ENCODE results near the gene PTPN2.
"Not testable (repeated sequence)": the region's sequence is repeated elsewhere in the genome, so short reads cannot be mapped to it uniquely, and the experiment has no call there.

The PTPN2 gene

DNA sequence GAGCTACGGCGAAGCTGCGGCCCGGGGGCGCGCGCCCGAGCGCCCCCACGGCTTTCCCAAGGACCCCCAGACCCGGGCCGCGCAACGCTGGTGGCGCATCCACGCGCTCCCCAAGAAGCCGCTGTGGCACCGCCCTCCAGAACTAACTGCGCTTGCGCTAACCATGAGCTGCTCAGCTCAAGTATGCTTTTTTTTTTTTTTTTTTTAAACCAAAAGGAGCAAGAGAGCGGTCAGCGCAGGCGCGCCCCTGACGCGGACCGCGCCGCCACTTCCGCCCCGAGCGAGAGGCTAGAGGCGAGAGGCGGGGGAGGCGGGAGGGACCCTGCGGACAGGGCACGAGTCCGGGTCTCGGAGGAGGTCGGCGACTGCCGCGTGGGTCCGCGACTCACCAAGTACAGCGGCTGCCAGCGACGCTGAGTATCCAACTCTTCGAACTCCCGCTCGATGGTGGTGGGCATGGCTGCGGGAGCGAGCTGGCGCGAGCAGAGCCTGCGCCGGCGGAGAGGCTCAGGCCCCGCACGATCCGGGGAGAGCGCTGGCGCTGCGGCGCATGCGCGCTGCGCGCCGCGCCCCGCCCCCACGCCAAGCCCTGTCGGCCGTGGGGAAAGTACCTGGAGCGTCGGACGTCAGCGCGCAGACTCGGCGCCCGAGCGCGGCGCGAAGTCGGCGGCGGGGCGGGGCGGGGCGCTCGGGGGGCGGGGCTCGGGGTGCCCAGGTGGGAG lies at the start of gene PTPN2:
Gene PTPN2, minus strand, starts transcription at position 554 of the 722 bp plus-strand sequence. Its CDS starts 96 bp downstream, at position 458.
- peak; percentile 84 for DNase-seq (ENCODE audit: low read depth)

DNA sequence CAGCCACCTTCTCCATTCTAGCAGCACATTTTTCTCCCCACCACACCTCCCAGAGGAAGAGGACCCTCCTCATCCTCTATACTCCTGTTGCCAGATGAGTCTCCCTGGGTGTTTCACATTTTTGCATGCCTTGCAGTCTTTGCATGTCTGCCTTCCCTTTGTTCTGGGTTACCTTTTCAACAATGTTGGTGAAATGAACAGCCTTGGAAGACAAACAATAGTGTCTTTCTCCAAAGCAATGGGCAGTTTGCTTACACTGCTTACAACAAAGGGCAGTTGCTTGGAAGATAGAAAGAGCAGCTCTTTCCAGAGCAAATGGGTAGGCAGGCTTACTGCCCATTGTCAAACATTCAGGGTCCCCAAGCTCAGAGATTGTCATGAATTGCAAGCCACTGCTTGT lies 49.3 kb upstream of the PTPN2 start:
- no peak for DNase-seq (ENCODE audit: low read depth)

DNA sequence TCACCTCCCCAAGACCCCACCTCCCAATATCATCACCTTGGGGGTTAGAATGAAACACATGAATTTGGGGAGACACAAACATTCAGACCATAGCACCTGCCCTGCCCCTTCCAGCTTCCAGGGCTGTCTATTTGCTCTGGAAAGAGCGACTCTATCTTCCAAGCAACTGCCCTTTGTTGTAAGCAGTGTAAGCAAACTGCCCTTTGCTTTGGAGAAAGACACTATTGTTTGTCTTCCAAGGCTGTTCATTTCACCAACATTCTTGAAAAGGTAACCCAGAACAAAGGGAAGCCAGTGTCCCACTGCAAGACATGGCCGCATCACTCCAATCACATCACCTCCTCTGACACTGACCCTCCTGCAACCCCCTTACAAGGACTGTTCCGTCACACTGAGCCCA lies 46.9 kb upstream of the PTPN2 start:
- no peak for DNase-seq (ENCODE audit: low read depth)

DNA sequence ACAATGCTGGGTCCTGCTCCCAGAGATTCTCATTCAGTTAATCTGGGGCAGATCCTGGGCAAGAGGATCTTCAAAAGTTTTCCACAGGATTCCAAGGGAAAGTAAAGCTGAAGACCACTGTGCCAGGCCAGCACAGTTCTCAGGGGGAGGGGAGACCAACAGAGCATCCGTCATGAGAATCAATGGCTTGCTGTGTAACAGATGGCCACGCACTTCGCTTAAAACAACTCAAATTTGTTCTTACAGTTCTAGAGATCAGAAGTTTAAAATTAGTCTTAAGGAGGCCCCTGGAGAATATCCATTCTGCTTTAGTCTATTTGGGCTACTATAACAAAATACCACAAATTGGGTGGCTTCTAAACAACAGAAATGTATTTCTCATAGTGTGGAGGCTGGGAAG lies 46.3 kb upstream of the PTPN2 start:
- no peak for DNase-seq (ENCODE audit: low read depth)

DNA sequence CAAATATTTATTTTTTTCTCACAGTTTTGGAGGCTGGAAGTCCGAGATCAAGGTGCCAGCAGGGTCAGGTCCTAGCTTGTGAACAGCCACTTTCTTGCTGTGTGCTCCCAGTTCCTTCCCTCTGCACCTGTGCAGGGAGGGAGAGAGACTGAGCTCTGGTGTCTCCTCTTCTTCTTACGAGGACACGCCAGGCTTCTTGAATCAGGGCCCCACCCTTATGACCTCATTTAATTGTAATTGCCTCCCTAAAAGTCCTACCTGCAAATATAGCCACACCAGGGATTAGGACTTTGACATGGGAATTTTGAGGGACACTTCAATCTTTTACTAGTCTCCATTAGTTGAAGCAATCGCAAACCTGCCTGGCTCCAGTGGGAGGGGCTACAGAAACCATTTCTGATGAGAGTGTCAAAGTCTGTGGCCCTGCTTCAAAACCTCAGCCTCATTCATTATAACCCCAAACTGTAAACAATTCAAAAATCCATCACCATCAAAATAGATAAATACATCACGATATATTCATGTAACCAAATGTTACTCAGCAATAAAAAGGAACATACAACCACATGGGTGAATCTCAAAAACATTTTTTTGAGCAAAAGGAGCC lies 45.5 kb upstream of the PTPN2 start:
- DNase-seq (ENCODE audit: low read depth) = no peak

DNA sequence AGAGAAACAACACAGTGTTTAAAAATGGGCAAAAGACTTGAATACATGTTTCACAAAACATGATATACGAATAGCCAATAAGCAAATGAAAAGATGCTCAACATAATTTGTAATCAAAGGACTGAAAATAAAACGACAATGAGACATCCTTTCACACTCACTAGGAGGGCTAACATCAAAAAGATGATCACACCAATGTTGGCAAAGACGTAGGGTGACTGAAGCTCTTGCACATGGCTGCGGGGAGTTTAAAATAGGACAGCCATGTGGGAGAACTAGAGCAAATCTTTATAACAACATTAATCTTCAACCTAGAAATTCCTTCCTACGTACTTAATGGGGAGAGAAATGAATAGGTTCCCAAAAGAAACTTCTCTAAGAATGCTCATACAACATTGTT lies 44.6 kb upstream of the PTPN2 start:
- DNase-seq (ENCODE audit: low read depth) = no peak

DNA sequence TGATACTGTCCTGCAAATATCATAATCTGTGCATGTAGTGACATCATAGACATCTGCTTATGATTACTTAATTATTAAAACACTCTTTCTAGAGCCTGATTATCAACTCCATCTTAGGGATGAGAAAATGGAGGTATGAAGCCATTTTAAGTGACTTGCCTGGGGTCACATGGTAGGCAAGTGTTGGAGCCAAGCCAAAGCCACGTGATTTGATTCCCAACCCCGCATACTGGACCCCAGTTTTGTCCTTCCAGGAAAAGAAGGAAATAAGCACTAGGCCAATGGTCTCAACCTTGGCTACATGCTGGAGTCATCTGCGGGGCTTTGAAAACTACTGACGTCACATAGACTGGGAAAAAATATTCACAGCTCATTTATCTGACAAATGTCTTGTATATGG lies 44.2 kb upstream of the PTPN2 start:
- DNase-seq (ENCODE audit: low read depth) = no peak

DNA sequence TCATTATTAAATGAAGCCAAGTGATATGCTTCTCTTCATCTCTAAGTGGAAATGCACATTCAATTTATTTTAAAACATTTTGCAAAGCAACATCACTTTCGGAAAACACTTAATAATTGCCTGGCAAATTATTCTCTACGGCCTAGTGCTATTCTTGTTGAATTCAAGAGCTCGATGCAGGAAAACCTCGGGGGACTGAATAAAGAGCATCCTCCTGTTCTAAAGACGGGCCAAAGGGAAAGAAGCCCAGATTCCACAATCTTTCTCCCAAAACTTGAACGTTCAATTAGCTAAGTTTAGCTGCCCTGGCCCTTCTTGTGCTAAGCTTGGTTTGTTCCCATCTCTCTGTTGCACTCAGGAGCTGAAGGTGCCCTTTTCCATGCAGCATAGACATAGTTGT lies 40.6 kb upstream of the PTPN2 start:
- DNase-seq (ENCODE audit: low read depth) = no peak

DNA sequence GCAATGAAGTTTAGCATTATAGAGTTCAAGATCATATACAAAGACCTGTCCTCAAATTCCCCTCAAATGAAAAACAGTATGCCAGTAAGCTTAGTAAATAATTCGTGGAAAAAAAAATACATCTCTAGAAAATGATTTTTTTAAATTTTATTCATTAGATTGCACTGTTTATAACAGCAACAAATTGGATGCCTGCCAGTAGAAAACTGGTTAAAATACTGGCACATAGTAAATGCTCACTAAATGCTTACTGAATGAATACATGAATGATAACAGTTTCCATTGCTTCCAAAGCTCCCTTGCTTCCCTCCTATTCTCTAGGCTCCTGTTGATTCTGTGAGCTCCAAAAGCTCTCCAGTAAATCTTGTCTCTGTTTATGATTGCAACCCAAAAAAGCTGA lies 38.2 kb upstream of the PTPN2 start:
- DNase-seq (ENCODE audit: low read depth) = no peak

DNA sequence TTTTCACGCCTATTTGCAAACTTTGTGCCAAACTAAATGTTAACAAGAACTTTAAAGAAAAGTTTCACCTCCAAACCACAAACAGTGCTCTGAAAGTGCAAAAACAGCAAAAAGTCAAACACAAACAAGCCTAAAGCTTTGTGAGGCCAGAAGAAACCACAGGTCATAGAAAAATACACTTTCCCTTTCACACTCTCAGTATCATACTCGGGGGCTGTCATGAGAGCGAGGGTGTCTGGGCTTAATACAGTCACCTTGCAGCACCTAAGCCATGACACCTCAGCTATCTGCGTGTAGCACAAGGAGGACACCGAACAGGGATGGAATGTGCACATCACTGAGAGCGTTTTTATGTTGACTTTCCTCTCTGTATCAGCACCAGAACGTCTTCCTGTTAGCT lies 37.1 kb upstream of the PTPN2 start:
- DNase-seq (ENCODE audit: low read depth) = no peak

DNA sequence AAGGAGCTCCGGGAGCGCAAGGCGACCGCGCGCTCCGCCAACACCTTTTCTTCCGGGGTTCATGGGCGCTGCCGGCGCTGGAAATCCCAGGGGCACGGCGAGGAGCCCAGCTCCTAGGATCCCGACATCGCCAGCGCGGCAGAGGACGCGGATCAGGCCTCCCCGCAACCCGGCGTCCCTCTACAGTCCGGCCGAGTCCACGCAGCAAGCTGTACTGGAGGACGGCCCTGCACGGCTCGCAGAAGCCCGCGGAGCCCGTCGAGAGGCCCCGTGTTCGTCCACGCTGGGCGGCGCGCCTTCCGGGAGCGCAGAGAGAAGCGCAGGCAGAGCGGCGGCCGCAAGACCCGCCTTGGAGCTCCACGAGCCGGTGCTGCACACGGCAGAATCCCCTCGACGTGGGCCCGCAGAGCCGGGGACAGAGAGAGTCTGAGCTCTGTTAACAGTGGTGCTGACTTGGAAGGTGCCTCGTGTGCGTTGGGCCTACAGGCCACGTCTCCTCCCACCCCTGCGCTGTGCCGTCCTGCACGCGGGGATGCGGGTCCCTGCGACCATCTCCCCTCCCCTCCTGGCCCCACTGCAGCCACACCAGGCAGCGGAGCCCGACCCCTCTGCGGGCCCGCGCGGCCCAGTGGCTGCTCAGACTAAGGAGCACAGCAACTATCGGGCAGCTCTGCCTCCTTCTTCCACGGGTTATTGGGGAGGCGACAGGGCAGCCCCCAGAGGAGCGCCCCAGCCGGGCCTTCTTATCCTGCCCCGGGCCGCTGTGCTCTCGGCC lies 28.1 kb upstream of the PTPN2 start:
- DNase-seq (ENCODE audit: low read depth) = no peak

DNA sequence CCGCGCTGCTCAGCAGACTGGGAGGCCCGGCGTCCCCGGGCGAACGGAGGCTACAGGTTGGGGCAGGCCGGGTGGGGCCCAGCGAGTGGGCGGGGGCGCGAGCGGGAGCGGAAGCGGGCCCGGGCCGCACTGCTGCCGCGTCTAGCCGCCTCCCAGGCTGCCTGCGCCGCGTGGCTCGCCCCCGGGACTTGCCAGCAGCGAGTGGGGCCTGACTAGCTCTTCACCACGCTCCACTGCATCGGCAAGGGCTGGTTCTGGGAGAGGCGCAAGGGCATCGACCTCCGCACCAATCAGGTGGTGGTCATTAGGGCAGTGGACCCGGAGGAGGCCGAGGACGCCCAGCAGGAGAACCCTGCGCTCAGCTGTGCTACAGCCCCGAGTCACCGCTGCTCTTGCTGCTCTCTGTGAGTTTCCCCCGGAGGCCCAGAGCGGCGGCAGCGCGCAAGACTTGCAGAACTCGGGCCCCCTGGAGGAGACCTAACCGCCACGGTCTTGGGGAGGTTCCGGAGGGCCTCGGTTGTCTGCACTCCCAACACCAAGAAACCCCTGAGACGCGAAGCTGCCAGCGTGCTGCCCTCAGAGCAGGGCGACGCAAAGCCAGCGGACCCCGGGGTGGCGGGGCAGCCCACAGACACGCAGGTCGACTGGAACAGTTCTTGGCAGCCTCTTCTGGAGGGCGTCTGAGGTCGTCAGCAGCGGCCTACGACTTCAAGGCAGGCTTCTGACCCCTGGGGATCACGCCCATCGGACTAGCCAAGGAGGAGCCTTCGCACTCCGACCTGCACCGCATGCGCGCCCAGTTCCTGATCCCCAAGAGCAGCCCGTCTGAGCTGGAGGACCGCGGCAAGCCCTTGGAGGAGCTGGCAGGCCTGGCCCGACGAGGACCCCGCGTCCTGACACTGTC lies 27.2 kb upstream of the PTPN2 start:
- DNase-seq (ENCODE audit: low read depth) = no peak

DNA sequence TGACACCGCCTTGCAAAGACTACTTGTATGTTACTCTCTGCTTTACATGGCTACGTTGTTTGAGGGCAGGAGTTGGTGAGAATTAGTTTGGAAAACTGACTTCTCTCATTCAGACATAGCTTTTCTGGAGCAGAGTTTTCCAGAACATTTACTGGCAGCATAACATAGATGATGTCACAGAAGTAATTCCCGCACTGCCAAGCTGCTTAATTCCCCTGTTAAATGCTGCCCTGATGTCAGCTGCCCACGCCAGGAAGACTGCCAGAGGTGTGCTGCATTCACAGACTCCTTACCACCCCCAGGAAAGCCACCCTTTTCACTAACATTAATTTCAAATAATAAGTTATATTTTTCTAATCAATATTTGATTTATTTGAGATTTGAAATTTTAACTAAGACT lies 24.7 kb upstream of the PTPN2 start:
- DNase-seq (ENCODE audit: low read depth) = no peak

DNA sequence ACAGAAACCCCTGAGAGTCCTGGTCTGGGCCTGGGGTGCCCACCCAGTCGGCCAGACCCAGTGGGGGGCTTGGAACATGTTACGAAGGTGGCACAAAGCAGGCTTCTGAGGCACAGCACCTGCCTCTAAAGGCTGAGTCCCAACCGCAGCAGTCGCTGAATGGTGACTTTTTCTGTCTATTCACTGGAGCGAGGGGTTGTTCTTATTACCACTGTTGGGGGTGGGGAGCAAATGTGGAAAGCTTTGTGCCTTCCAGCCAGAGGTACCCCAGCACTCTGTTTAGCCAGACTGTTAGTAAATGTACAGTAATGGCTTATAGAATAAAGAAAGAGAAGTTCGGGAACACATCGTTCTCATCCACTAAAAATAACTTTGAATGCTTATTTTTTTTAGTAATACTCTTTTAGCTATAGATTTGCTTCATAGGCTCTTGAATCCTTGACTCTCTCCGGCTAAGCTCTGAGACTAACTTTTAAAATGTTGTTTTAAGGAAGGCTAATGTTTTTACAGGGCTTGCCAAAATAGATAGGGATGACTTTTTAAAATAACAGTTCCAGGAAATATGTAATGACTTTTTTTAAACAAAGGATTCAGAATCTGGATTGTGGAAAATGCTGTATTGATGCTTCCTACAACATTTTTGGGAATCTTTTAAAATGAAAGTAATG lies 23.4 kb upstream of the PTPN2 start:
- no peak for DNase-seq (ENCODE audit: low read depth)

DNA sequence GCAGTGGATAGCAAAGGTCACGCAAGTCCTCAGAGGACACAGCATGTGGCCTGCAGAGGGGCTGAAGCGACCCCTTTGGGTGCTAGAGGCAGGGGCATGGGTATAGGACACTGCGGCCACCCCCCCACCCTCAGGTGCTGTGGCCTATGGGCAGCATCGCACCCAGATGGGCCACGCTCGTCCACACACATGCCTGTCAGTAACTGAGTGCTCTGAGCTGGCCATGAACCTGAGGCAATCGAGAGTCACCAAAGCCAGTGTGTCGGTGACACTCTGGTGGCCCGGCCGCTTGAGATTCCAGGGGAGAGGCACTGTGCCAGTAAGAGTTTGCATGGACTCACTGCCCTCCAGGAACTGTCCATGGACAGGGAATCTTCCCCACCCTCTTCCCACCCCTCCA lies 22.7 kb upstream of the PTPN2 start:
- no peak for DNase-seq (ENCODE audit: low read depth)

DNA sequence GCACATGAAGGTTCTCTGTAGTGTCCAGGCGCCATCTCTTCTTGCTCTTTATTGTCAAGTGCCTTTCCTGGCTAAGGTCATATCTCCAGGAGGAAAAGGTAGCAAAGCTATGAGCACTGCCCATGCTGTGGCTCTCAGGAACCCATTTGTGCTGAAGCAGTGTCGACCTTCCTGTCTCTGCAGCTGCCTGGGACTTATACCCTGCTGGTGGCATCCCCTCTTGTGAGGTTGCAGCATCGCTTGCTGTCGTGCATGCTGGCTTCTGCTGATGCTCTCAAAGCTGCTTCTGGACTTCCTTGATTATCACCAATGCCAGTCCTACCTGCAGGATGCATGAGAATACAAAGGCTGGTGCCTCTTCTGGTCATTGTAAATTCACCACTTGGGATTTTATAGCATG lies 22.1 kb upstream of the PTPN2 start:
- no peak for DNase-seq (ENCODE audit: low read depth)

DNA sequence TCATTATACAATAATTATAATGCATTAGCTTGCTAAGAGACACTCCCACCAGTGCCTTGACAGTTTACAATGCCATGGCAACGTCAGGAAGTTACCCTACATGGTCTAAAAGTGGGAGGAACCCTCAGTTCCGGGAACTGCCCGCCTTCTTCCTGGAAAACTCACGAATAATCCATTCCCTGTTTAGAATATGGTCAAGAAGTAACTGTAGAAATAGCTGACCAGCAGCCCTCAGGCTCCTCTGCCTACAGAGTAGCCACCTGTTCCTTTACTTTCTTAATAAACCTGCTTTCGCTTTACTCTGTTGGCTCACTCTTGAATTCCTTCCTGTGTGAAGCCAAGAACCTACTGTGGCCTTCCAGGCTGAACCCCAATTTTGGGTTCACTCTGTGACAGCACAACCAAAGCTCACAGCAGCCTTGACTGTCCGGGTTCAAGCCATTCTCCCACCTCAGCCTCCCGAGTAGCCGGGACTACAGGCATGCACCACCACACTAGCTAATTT lies 20.0 kb upstream of the PTPN2 start:
- no peak for DNase-seq (ENCODE audit: low read depth)

DNA sequence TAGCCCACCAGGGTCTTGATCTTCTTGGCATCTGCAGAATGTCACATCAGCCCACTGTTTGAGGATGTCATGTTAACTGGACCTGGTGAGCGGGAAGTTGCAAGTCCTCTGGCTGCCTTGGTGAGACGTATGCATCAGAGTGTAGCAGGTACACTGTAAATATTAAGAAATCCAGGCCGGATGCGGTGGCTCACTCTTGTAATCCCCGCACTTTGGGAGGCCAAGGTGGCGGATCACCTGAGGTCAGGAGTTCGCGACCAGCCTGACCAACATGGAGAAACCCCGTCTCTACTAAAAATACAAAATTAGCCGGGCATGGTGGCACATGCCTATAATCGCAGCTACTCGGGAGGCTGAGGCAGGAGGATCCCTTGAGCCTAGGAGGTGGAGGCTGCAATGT lies 17.2 kb upstream of the PTPN2 start:
- DNase-seq (ENCODE audit: low read depth) = not testable (repeated sequence)

DNA sequence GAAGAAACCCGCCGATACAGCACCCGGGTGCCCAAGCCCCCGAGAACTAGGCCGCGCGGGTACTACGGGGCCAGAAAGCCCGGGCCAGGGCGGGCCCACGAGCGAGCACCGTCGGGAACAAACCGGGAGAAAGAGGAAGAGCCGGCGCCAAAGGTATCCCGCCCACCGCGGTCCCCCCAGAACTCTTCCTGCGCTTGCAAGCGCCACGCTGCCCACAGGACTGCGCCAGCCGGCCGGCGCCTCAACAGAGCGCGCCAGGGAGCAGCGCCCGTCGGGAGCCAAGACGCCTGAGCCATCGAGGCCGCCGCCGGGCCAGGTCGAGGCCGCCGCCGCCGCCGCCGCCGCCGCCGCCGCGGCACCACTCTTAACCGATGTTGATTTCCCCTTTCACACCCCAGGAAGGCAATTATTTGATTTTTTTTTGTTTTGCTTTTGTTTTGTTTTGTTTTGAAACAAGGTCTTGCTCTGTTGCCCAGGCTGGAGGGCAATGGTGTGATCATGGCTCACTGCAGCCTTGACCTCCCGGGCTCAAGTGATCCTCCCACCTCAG lies 12.8 kb upstream of the PTPN2 start:
- DNase-seq (ENCODE audit: low read depth) = not testable (repeated sequence)

DNA sequence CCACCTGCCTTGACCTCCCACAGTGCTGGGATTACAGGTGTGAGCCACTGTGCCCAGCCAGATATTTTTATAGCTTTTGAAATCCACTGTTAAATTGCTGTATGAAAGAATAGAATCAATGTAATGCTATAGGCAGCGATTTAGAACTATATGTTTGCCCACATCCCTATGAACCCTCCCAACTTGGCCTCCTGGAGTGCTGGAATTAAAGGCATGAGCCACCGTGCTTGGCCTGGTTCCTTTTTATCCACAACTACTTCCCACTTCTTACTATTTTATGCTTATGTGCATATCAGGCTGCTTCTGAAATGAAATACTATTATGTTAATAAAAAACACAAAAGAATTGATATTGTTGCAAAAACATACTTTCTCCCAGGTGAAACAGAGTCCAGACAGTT lies 11.6 kb upstream of the PTPN2 start:
- no peak for DNase-seq (ENCODE audit: low read depth)

DNA sequence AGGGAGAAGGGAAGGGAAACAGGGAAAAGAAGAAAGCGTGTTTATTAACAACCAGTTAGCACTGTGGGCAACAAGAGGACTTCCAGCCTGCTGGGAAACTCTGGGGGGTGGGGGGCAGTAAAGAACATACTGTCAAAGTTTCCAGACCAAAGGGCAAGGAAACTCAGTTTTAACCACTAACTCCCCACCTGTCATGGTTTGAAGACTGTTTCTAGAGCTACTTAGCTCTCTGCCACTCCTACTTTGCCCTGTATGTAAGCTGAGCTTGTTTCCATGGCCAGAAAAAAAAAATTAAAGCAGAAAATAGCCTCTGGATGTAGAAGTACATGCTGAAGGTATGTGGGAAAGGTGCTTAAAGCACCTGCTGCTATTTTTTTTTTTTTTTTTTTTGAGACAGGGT lies 11.0 kb upstream of the PTPN2 start:
- DNase-seq (ENCODE audit: low read depth) = no peak

Data from stimulated activated CD8-positive, alpha-beta memory T cell treated with anti-CD3 and anti-CD28 coated beads, Interleukin-12 subunit alpha, Interleukin-12 subunit beta, amount 100 ng/mL, for 1 hour (primary cell).